GM19023 (cell line): ENCODE measurements around the gene SYT4.

Experiments
- ATAC-seq: cut with Tn5 transposase; IDR thresholded peaks from one replicate; pipeline ENCODE4 v1.9.1; 2021; ENCODE audit warnings: mild to moderate bottlenecking, moderate library complexity; ENCODE audit not compliant: unreplicated experiment

Gene SYT4

GRCh38 chr18:43220691-43221090 is 56.6 kb downstream of the SYT4 start:
- ATAC-seq, result no peak
